Activated CD4-positive, alpha-beta T cell treated with anti-CD3 and anti-CD28 coated beads, Interleukin-2, amount 50 U/mL, for 16 hours (primary cell): ENCODE data around the gene RSAD2.
"Not testable (repeated sequence)": the region's sequence is repeated elsewhere in the genome, so short reads cannot be mapped to it uniquely, and the experiment has no call there.

Source experiments
- DNase-seq: peaks from one replicate; pipeline ENCODE4 v3.0.0-alpha.2; 2020

RSAD2 gene

GRCh38 chr2:6928452-6928851 is 50.9 kb downstream of the RSAD2 start:
- no peak for DNase-seq

GRCh38 chr2:6929196-6929819 is 51.7 kb downstream of the RSAD2 start:
- no peak for DNase-seq

- DNase-seq, result no peak
Observed at GRCh38 chr2:6930923-6931647, 53.5 kb downstream of the RSAD2 start.

GRCh38 chr2:6931753-6932152 is 54.2 kb downstream of the RSAD2 start:
- no peak for DNase-seq

GRCh38 chr2:6932206-6932605 is 54.6 kb downstream of the RSAD2 start:
- DNase-seq, result no peak

GRCh38 chr2:6932828-6933227 is 55.3 kb downstream of the RSAD2 start:
- DNase-seq, result no peak

GRCh38 chr2:6933911-6934310 is 56.3 kb downstream of the RSAD2 start:
- no peak for DNase-seq

- DNase-seq, result no peak
Observed at GRCh38 chr2:6934345-6934744, 56.8 kb downstream of the RSAD2 start.

GRCh38 chr2:6934758-6935651 is 57.4 kb downstream of the RSAD2 start:
- DNase-seq, result no peak

- not testable (repeated sequence) for DNase-seq
Observed at GRCh38 chr2:6935652-6936020, 58.1 kb downstream of the RSAD2 start.

GRCh38 chr2:6937157-6937556 is 59.6 kb downstream of the RSAD2 start:
- DNase-seq, result no peak

GRCh38 chr2:6937582-6937981 is 60.0 kb downstream of the RSAD2 start:
- DNase-seq, result no peak

- no peak for DNase-seq
Observed at GRCh38 chr2:6939071-6939470, 61.5 kb downstream of the RSAD2 start.

- no peak for DNase-seq
Observed at GRCh38 chr2:6940820-6941219, 63.2 kb downstream of the RSAD2 start.

GRCh38 chr2:6941299-6942046 is 63.9 kb downstream of the RSAD2 start:
- no peak for DNase-seq

GRCh38 chr2:6942848-6943247 is 65.3 kb downstream of the RSAD2 start:
- no peak for DNase-seq

GRCh38 chr2:6943523-6943922 is 65.9 kb downstream of the RSAD2 start:
- DNase-seq, result no peak

GRCh38 chr2:6943971-6944370 is 66.4 kb downstream of the RSAD2 start:
- DNase-seq, result no peak

GRCh38 chr2:6944555-6944954 is 67.0 kb downstream of the RSAD2 start:
- DNase-seq, result no peak

- DNase-seq, result peak; percentile 13
Observed at GRCh38 chr2:6945087-6945813, 67.7 kb downstream of the RSAD2 start.

- DNase-seq, result no peak
Observed at GRCh38 chr2:6945821-6946220, 68.2 kb downstream of the RSAD2 start.

- peak; percentile 52 for DNase-seq
Observed at GRCh38 chr2:6946722-6947121, 69.1 kb downstream of the RSAD2 start.
